PC-9 (cell line): ENCODE data around the gene ESYT1. TPM values are rescaled to one million over a fixed set of nuclear protein-coding genes. Genes with fewer than 3 reads are reported as not detected.

Experiments
- BruUV-seq: library from RNA; stranded (reverse); fragments of 400-500 nt; replicated peaks from 2 replicates; lab custom pipeline; 2021; lab: Mats Ljungman, UMichigan
- CTCF ChIA-PET: fragments of 300-600 bp; sonication (Branson Sonifier 250); formaldehyde crosslinking; loops from one replicate; lab custom pipeline; 2022; ENCODE audit warnings: antibody characterized with exemption; lab: Charles Lee
- POLR2A ChIA-PET: fragments of 300-600 bp; sonication (Branson Sonifier 250); formaldehyde crosslinking; loops from one replicate; lab custom pipeline; 2022; ENCODE audit warnings: antibody characterized with exemption; ENCODE audit not compliant: unreplicated experiment; lab: Charles Lee
- DNase-seq, 2 experiments: peaks; one replicate each; pipeline versions ENCODE4 v3.0.0 to v3.0.0-alpha.2; 2015 to 2022; ENCODE audit warnings: mixed read lengths in 1 of 2
- H2AFZ ChIP-seq: fragments of 200-600 bp; sonication (generic); 2 replicates; pipeline ENCODE4 v1.8.1; 2017; ENCODE audit warnings: antibody characterized with exemption
- H3F3A ChIP-seq: fragments of 200-600 bp; sonication (generic); 2 replicates; pipeline ENCODE4 v1.8.1; 2017; ENCODE audit warnings: antibody characterized with exemption, mild to moderate bottlenecking, low read depth; ENCODE audit not compliant: insufficient read depth
- H3K27ac ChIP-seq: fragments of 200-600 bp; sonication (generic); 2 replicates; pipeline ENCODE4 v1.6.1; 2016; ENCODE audit warnings: mixed run types
- H3K27me3 ChIP-seq: fragments of 200-600 bp; sonication (generic); 2 replicates; pipeline ENCODE4 v1.6.1; 2016; ENCODE audit warnings: low read depth, mixed run types; ENCODE audit not compliant: insufficient read depth
- H3K36me3 ChIP-seq: fragments of 200-600 bp; sonication (generic); 2 replicates; pipeline ENCODE4 v1.6.1; 2016; ENCODE audit warnings: low read depth, mixed run types
- H3K4me1 ChIP-seq: fragments of 200-600 bp; sonication (generic); replicated peaks from 2 replicates; pipeline ENCODE4 v1.6.1; 2016; ENCODE audit warnings: mixed run types; ENCODE audit not compliant: insufficient read depth
- H3K4me2 ChIP-seq: fragments of 200-600 bp; sonication (generic); 2 replicates; pipeline ENCODE4 v1.6.1; 2017; ENCODE audit warnings: mixed run types
- H3K4me3 ChIP-seq: fragments of 200-600 bp; sonication (generic); 2 replicates; pipeline ENCODE4 v1.6.1; 2016; ENCODE audit warnings: mixed run types
- H3K79me2 ChIP-seq: fragments of 200-600 bp; sonication (generic); 2 replicates; pipeline ENCODE4 v1.6.1; 2017; ENCODE audit warnings: low read depth, mixed run types
- H3K9me2 ChIP-seq: fragments of 200-600 bp; sonication (generic); 2 replicates; pipeline ENCODE4 v1.8.1; 2017; ENCODE audit warnings: mild to moderate bottlenecking; ENCODE audit not compliant: insufficient read depth
- H3K9me3 ChIP-seq: fragments of 200-600 bp; sonication (generic); 2 replicates; pipeline ENCODE4 v1.8.1; 2016; ENCODE audit warnings: low read depth; ENCODE audit not compliant: insufficient read depth
- H4K20me1 ChIP-seq: fragments of 200-600 bp; sonication (generic); 2 replicates; pipeline ENCODE4 v1.8.1; 2017; ENCODE audit not compliant: insufficient read depth
- EZH2 ChIP-seq: fragments of 200-600 bp; sonication (generic); IDR thresholded peaks from 2 replicates; pipeline ENCODE4 v1.8.0; 2017; ENCODE audit warnings: antibody characterized with exemption, low read depth
- intact Hi-C: fragments of 100-400 bp; cut with micrococcal nuclease; formaldehyde crosslinking; loops from one replicate; pipeline ENCODE4 v1.10.0; 2022; ENCODE audit not compliant: unreplicated experiment
- total RNA-seq: library from RNA; stranded (reverse); gene quantifications from 2 replicates; pipeline ENCODE4 v1.2.3, GENCODE V29; 2021
- TF ChIP-seq, protein P1 (sequence below): fragments of 200-600 bp; sonication (generic); conservative IDR thresholded peaks from 2 replicates; pipeline ENCODE4 v1.6.1; 2017; ENCODE audit warnings: mixed run types, antibody characterized with exemption, mild to moderate bottlenecking, moderate library complexity

ESYT1 gene
- total RNA-seq, 1 experiment from 2014 or later: 46.1 TPM

DNA sequence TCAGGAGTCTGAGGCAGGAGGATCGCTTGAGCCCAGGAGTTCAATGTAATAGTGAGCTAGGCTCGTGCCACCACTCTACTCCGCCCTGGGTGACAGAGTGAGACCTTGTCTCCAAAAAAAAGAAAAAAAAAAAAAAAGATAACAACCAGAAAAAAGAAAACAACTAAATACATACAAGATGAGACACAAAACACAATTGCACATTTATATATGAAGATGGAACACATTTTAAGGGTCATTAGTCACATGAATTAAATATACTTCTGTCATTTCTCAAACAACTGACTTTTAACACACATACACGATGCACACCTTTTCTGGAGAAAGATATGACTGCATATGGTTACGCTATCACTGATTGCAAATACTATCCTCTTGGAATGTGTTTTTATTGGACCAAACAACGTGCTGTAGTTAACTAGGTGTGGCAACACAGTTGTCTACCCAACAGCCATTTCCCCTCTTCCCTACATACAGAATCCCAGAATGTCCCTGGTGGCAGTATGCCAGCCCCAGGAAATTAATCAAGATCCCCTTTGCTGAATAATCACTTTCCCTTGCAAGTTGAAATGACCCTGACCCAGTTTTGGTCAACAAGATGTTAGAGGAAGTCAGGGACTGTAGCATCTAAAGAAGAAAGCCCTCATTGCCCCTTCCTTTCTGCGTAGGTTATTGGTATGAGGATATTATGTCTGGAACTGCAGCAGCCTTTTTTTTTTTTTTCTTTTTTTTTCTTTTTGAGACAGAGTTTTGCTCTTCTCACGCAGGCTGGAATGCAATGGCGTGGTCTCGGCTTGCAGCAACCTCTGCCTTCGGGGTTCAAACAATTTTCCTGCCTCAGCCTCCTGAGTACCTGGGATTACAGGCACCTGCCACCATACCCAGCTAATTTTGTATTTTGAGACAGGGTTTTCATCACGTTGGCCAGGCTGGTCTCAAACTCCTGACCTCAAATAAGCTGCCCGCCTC lies 18.7 kb downstream of the ESYT1 start:
- no peaks in the 10 kb centered on the region for H3K9me3 ChIP-seq
- peak overlapping the region; percentile 48 for H3K4me2 ChIP-seq
- no peaks in the 10 kb centered on the region for H4K20me1 ChIP-seq
- H3K79me2 ChIP-seq: no peaks in the 10 kb centered on the region
- no TSS peak for BruUV-seq
- peaks cover 27% of the 10 kb centered on the region for H3K4me1 ChIP-seq
- no peaks in the 10 kb centered on the region for H3K27me3 ChIP-seq
- intact Hi-C loops: no loop called here
- H3F3A ChIP-seq: peaks cover 22% of the 10 kb centered on the region
- H3K36me3 ChIP-seq: no peaks in the 10 kb centered on the region; the same call in 1 of the 2 replicates
- TF ChIP-seq, protein P1, sequence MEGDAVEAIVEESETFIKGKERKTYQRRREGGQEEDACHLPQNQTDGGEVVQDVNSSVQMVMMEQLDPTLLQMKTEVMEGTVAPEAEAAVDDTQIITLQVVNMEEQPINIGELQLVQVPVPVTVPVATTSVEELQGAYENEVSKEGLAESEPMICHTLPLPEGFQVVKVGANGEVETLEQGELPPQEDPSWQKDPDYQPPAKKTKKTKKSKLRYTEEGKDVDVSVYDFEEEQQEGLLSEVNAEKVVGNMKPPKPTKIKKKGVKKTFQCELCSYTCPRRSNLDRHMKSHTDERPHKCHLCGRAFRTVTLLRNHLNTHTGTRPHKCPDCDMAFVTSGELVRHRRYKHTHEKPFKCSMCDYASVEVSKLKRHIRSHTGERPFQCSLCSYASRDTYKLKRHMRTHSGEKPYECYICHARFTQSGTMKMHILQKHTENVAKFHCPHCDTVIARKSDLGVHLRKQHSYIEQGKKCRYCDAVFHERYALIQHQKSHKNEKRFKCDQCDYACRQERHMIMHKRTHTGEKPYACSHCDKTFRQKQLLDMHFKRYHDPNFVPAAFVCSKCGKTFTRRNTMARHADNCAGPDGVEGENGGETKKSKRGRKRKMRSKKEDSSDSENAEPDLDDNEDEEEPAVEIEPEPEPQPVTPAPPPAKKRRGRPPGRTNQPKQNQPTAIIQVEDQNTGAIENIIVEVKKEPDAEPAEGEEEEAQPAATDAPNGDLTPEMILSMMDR: no peak
- TF ChIP-seq EZH2: no peak
- H3K9me2 ChIP-seq: no peaks in the 10 kb centered on the region
- CTCF ChIA-PET: no interaction called here
- peak overlapping the region; percentile 37; the same call in 1 of the 2 replicates for H3K27ac ChIP-seq
- no peak overlapping the region for H3K4me3 ChIP-seq
- POLR2A ChIA-PET: interaction anchor here (0.7 kb wide), 1 partner anchor 375 kb away, joined by 3 read pairs; the partner anchor contains the start of gene RBMS2
- DNase-seq: peak in 1 of 2 experiments; percentile 40
- no peak overlapping the region for H2AFZ ChIP-seq

DNA sequence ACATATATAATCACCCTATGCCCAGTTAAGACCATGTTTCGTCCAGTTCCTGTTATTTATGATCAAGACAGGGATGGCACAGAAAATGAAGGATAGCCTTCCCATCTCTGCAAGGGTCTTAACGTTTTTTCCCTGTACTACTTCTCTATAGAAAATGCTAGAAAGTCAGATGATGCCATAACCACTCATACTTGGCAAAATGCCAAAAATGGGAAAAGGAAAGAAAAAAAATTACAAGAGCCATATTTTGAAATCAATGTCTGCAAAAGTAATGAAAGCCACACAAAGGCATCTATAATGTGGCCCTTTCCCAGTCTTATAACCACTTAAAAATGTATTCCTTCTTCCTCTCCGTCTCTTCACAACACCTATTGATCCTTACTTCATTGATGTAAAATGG lies 22.5 kb downstream of the ESYT1 start:
- Histone ChIP-seq H3K27me3 (no peaks in the 10 kb centered on the region), H3K9me2 (no peaks in the 10 kb centered on the region), H3K4me3 (no peak overlapping the region), H3K9me3 (no peaks in the 10 kb centered on the region), H3K4me2 (no peak overlapping the region), H4K20me1 (no peaks in the 10 kb centered on the region), H3K27ac (no peak overlapping the region), H3K79me2 (peaks cover 9% of the 10 kb centered on the region; the same call in 1 of the 2 replicates), H3K36me3 (no peaks in the 10 kb centered on the region), H3F3A (peaks cover 30% of the 10 kb centered on the region), H2AFZ (no peak overlapping the region), H3K4me1 (peaks cover 35% of the 10 kb centered on the region)
- DNase-seq: no peak
- intact Hi-C loops: no loop called here
- POLR2A ChIA-PET: interaction anchor here (0.6 kb wide), 1 partner anchor 11 kb away, joined by 9 read pairs; no protein-coding TSS in a partner anchor
- BruUV-seq: no TSS peak
- TF ChIP-seq EZH2: no peak
- TF ChIP-seq, protein P1: no peak
- CTCF ChIA-PET: interaction anchor here (0.6 kb wide), 2 partner anchors 18 to 176 kb away, joined by 5 to 11 read pairs; no protein-coding TSS in a partner anchor

DNA sequence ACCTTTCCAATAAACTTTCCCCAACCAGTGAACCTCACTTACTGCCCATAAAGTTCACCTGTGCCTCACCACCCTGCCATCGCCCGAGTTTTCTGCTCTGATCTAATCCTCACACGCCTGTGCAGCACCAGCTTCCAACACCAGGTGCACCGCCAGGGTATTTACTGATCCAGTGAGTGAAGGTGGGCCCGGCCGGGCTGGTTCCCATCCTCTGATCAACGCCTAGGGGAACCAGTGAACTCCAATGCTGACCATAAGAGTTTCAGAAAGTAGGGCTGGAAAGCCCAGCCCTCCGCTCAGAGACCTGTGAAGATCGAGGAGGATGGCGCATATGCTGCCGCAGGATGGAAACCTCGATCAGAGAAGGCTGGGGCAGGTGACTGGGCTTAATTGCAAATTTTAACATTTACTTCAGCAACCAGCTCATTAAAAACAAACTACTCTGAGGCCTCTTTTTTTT lies 23.6 kb downstream of the ESYT1 start:
- Histone ChIP-seq H2AFZ (peak overlapping the region; percentile 82), H3K9me2 (no peaks in the 10 kb centered on the region), H3K4me1 (peaks cover 27% of the 10 kb centered on the region), H3K79me2 (peaks cover 9% of the 10 kb centered on the region; the same call in 1 of the 2 replicates), H3K27ac (peak overlapping the region; percentile 83), H3K27me3 (no peaks in the 10 kb centered on the region), H3K36me3 (no peaks in the 10 kb centered on the region), H3F3A (peaks cover 23% of the 10 kb centered on the region), H3K9me3 (no peaks in the 10 kb centered on the region), H3K4me2 (peak overlapping the region; percentile 88), H4K20me1 (no peaks in the 10 kb centered on the region), H3K4me3 (peak overlapping the region; percentile 77)
- TSS peak; percentile 71 for BruUV-seq
- intact Hi-C loops: loop anchor here (1.0 kb wide), 1 partner anchor 25 kb away; no protein-coding TSS in a partner anchor
- TF ChIP-seq, protein P1: peak; percentile 77
- no peak for TF ChIP-seq EZH2
- CTCF ChIA-PET: interaction anchor here (1.0 kb wide), 1 partner anchor 26 kb away, joined by 4 read pairs; no protein-coding TSS in a partner anchor
- POLR2A ChIA-PET: interaction anchor here (0.6 to 0.7 kb wide), 3 partner anchors 34 to 209 kb away, joined by 3 to 6 read pairs (median 3); partner anchors contain the start of gene ZC3H10
- DNase-seq: peak; percentile 50 to 51
